ENCODE results near the gene TEAD2. TPM values are rescaled to one million over a fixed set of nuclear protein-coding genes. Genes with fewer than 3 reads are reported as not detected.
"Not testable (repeated sequence)": the region's sequence is repeated elsewhere in the genome, so short reads cannot be mapped to it uniquely, and the experiment has no call there.

TEAD2 gene
- total RNA-seq, 2 experiments from 2014 or later: not detected

- ATAC-seq: no peak
- Mint-ChIP-seq H3K4me3 (no peak within 1 kb of the TSS), H3K27ac (no peak within 1 kb of the TSS), H3K4me1 (ENCODE audit: low read depth) (peaks cover 26% of the 10 kb centered on the region), H3K9me3 (ENCODE audit: insufficient read depth) (no peaks in the 10 kb centered on the region), H3K27me3 (ENCODE audit: low read depth) (no peaks in the 10 kb centered on the region), H3K36me3 (ENCODE audit: low read depth) (peaks cover 40% of the 10 kb centered on the region)
- DNase-seq: no peak
- ChIA-PET POLR2A (interaction anchor here (1.2 kb wide), 1 partner anchor 10 kb away, joined by 3 read pairs; the partner anchor contains the start of gene CD37), CTCF (interaction anchor here (0.6 to 1.3 kb wide), 3 partner anchors 57 to 100 kb away, joined by 3 to 4 read pairs (median 3); no protein-coding TSS in a partner anchor)
Measured at GRCh38 chr19:49324801-49325576, 37.2 kb downstream of the TEAD2 start, which contains the start of gene SLC6A16. Gene SLC6A16, minus strand, starts transcription at chr19:49325191. Its CDS starts 13,844 bp downstream, at chr19:49311347.

- ATAC-seq (no peak), DNase-seq (no peak)
- H3K4me1 Mint-ChIP-seq (ENCODE audit: low read depth): peaks cover 6% of the 10 kb centered on the region
- no peak overlapping the region for H3K4me3 Mint-ChIP-seq
- ChIA-PET POLR2A (interaction anchor here (1.5 kb wide), 1 partner anchor 17 kb away, joined by 3 read pairs; the partner anchor contains the start of gene CD37), CTCF (interaction anchor here (0.7 to 1.9 kb wide), 4 partner anchors 10 to 119 kb away, joined by 3 to 7 read pairs (median 4); no protein-coding TSS in a partner anchor)
- H3K27me3 Mint-ChIP-seq (ENCODE audit: low read depth): no peaks in the 10 kb centered on the region
- no peak overlapping the region for H3K27ac Mint-ChIP-seq
- H3K36me3 Mint-ChIP-seq (ENCODE audit: low read depth): peaks cover 34% of the 10 kb centered on the region
- peaks cover 9% of the 10 kb centered on the region for H3K9me3 Mint-ChIP-seq (ENCODE audit: insufficient read depth)
Measured at GRCh38 chr19:49318296-49318695, 43.9 kb downstream of the TEAD2 start.

- ChIA-PET CTCF (interaction anchor here (1.7 kb wide), 1 partner anchor 10 kb away, joined by 3 read pairs; no protein-coding TSS in a partner anchor), POLR2A (interaction anchor here (0.7 kb wide), 1 partner anchor 216 kb away, joined by 3 read pairs; no protein-coding TSS in a partner anchor)
- no peaks in the 10 kb centered on the region for H3K27me3 Mint-ChIP-seq (ENCODE audit: low read depth)
- peaks cover 9% of the 10 kb centered on the region for H3K9me3 Mint-ChIP-seq (ENCODE audit: insufficient read depth)
- DNase-seq (no peak), ATAC-seq (no peak)
- H3K4me3 Mint-ChIP-seq: no peak overlapping the region
- peaks cover 6% of the 10 kb centered on the region for H3K4me1 Mint-ChIP-seq (ENCODE audit: low read depth)
- H3K36me3 Mint-ChIP-seq (ENCODE audit: low read depth): peaks cover 29% of the 10 kb centered on the region
- no peak overlapping the region for H3K27ac Mint-ChIP-seq
Measured at GRCh38 chr19:49316284-49316683, 45.9 kb downstream of the TEAD2 start.

- ATAC-seq (no peak), DNase-seq (no peak)
- H3K27me3 Mint-ChIP-seq (ENCODE audit: low read depth): no peaks in the 10 kb centered on the region
- H3K4me1 Mint-ChIP-seq (ENCODE audit: low read depth): peaks cover 6% of the 10 kb centered on the region
- no peak overlapping the region for H3K27ac Mint-ChIP-seq
- CTCF ChIA-PET: interaction anchor here (1.7 kb wide), 1 partner anchor 11 kb away, joined by 3 read pairs; no protein-coding TSS in a partner anchor
- H3K9me3 Mint-ChIP-seq (ENCODE audit: insufficient read depth): peaks cover 9% of the 10 kb centered on the region
- peaks cover 29% of the 10 kb centered on the region for H3K36me3 Mint-ChIP-seq (ENCODE audit: low read depth)
- POLR2A ChIA-PET: no interaction called here
- no peak overlapping the region for H3K4me3 Mint-ChIP-seq
Measured at GRCh38 chr19:49315111-49315510, 47.1 kb downstream of the TEAD2 start.

- ATAC-seq (no peak), DNase-seq (no peak)
- Mint-ChIP-seq H3K27ac (peak overlapping the region; percentile 5), H3K4me3 (no peak overlapping the region), H3K9me3 (ENCODE audit: insufficient read depth) (no peaks in the 10 kb centered on the region), H3K36me3 (ENCODE audit: low read depth) (peaks cover 9% of the 10 kb centered on the region), H3K4me1 (ENCODE audit: low read depth) (no peaks in the 10 kb centered on the region), H3K27me3 (ENCODE audit: low read depth) (no peaks in the 10 kb centered on the region)
- POLR2A ChIA-PET: no interaction called here
- CTCF ChIA-PET: no interaction called here
Measured at GRCh38 chr19:49309087-49309486, 53.1 kb downstream of the TEAD2 start.

- CTCF ChIA-PET: interaction anchor here (0.7 kb wide), 1 partner anchor 133 kb away, joined by 3 read pairs; no protein-coding TSS in a partner anchor
- POLR2A ChIA-PET; H3K4me1 Mint-ChIP-seq (ENCODE audit: low read depth); H3K36me3 Mint-ChIP-seq (ENCODE audit: low read depth); H3K27ac Mint-ChIP-seq; ATAC-seq; H3K9me3 Mint-ChIP-seq (ENCODE audit: insufficient read depth); H3K4me3 Mint-ChIP-seq; H3K27me3 Mint-ChIP-seq (ENCODE audit: low read depth): not testable (repeated sequence)
- peak; percentile 8 for DNase-seq
Measured at GRCh38 chr19:49306734-49307133, 55.5 kb downstream of the TEAD2 start.

- POLR2A ChIA-PET: interaction anchor here (0.5 kb wide), 1 partner anchor 341 kb away, joined by 3 read pairs; no protein-coding TSS in a partner anchor
- ATAC-seq (no peak), DNase-seq (no peak)
- Mint-ChIP-seq H3K27ac (no peak overlapping the region), H3K27me3 (ENCODE audit: low read depth) (no peaks in the 10 kb centered on the region), H3K36me3 (ENCODE audit: low read depth) (no peaks in the 10 kb centered on the region), H3K4me1 (ENCODE audit: low read depth) (peaks cover 1% of the 10 kb centered on the region), H3K4me3 (no peak overlapping the region), H3K9me3 (ENCODE audit: insufficient read depth) (no peaks in the 10 kb centered on the region)
- CTCF ChIA-PET: interaction anchor here (0.5 to 3.0 kb wide), 19 partner anchors 11 to 465 kb away, joined by 3 to 19 read pairs (median 5); partner anchors contain the start of genes AP2A1 and CD37
Measured at GRCh38 chr19:49301866-49302252, 60.4 kb downstream of the TEAD2 start.

- Mint-ChIP-seq H3K27me3 (ENCODE audit: low read depth) (no peaks in the 10 kb centered on the region), H3K9me3 (ENCODE audit: insufficient read depth) (no peaks in the 10 kb centered on the region), H3K4me3 (no peak overlapping the region), H3K27ac (no peak overlapping the region), H3K4me1 (ENCODE audit: low read depth) (peaks cover 1% of the 10 kb centered on the region), H3K36me3 (ENCODE audit: low read depth) (no peaks in the 10 kb centered on the region)
- DNase-seq: peak; percentile 87
- POLR2A ChIA-PET: interaction anchor here (0.5 kb wide), 1 partner anchor 340 kb away, joined by 3 read pairs; no protein-coding TSS in a partner anchor
- CTCF ChIA-PET: interaction anchor here (0.5 to 3.0 kb wide), 29 partner anchors 9 to 465 kb away, joined by 3 to 19 read pairs (median 4); partner anchors contain the start of genes AP2A1 and CD37
- peak; percentile 100 for ATAC-seq
Measured at GRCh38 chr19:49301165-49301865, 60.9 kb downstream of the TEAD2 start.

- CTCF ChIA-PET; ATAC-seq; POLR2A ChIA-PET; H3K9me3 Mint-ChIP-seq (ENCODE audit: insufficient read depth); H3K36me3 Mint-ChIP-seq (ENCODE audit: low read depth); H3K4me1 Mint-ChIP-seq (ENCODE audit: low read depth); H3K4me3 Mint-ChIP-seq; H3K27ac Mint-ChIP-seq; DNase-seq; H3K27me3 Mint-ChIP-seq (ENCODE audit: low read depth): not testable (repeated sequence)
Measured at GRCh38 chr19:49298653-49299052, 63.6 kb downstream of the TEAD2 start.

- no peak overlapping the region for H3K4me3 Mint-ChIP-seq
- no peak overlapping the region for H3K27ac Mint-ChIP-seq
- H3K9me3 Mint-ChIP-seq (ENCODE audit: insufficient read depth): no peaks in the 10 kb centered on the region
- ATAC-seq (no peak), DNase-seq (no peak)
- no peaks in the 10 kb centered on the region for H3K36me3 Mint-ChIP-seq (ENCODE audit: low read depth)
- peaks cover 1% of the 10 kb centered on the region for H3K4me1 Mint-ChIP-seq (ENCODE audit: low read depth)
- ChIA-PET POLR2A (no interaction called here), CTCF (interaction anchor here (1.2 kb wide), 1 partner anchor 68 kb away, joined by 3 read pairs; no protein-coding TSS in a partner anchor)
- no peaks in the 10 kb centered on the region for H3K27me3 Mint-ChIP-seq (ENCODE audit: low read depth)
Measured at GRCh38 chr19:49297403-49297802, 64.8 kb downstream of the TEAD2 start.

GRCh38 chr19:49295208-49295880 lies 66.9 kb downstream of the TEAD2 start:
- POLR2A ChIA-PET: no interaction called here
- no peak overlapping the region for H3K27ac Mint-ChIP-seq
- DNase-seq: no peak
- H3K4me3 Mint-ChIP-seq: no peak overlapping the region
- no peaks in the 10 kb centered on the region for H3K27me3 Mint-ChIP-seq (ENCODE audit: low read depth)
- CTCF ChIA-PET: no interaction called here
- no peak for ATAC-seq
- peaks cover under 1% of the 10 kb centered on the region for H3K4me1 Mint-ChIP-seq (ENCODE audit: low read depth)
- H3K9me3 Mint-ChIP-seq (ENCODE audit: insufficient read depth): no peaks in the 10 kb centered on the region
- no peaks in the 10 kb centered on the region for H3K36me3 Mint-ChIP-seq (ENCODE audit: low read depth)
